Measurements from ENCODE around the gene SPATS2. TPM values are rescaled to one million over a fixed set of nuclear protein-coding genes. Genes with fewer than 3 reads are reported as not detected.

SPATS2 gene
- total RNA-seq, 8 experiments from 2014 or later: 14.9 to 39.9 (median 25.8) TPM

DNA sequence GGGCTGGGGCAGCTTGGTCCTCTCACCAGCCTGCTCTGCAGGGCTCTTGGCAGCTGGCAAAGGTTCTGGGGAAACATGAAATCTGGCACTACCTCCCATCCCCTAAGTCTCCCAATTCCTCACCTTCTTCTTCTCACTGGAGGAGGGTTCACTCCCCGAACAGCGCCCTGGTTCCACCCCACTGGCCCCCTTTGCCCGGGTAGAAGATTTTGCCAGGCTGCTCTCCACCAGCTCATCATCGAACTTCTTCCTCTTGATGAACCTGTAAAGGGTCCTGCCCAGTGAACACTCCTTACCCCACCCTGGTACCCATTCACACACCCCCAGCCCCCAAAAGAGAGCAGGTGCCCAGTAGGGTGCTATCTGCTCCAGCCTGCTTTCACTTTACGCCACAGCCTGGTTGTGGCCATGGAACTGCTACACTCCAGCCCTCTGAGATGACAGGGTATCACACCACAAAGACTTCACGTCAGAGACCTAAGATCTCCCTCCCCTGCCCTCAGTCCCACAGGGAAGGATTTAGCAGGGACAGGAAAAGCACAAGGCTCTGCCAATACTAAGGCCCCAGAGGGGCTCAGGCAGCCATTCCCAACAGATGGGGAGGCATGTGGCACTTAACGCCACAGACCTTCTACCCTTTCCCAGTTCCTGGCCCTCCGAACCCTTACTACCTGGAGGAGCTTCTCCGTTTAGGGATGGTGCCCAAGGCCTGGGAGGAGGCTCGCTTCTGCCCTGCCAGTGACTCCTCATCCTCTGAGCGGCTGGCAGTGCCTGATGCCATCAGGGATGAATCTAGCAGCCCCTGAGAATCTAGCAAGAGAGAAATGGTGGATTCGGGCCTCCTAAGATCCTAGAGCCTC lies 198.4 kb downstream of the SPATS2 start:
- H3K4me1 ChIP-seq (replicated peaks in 1 of 2): peaks cover 8% of the 10 kb centered on the region in 2 donors
- no peak overlapping the region for H3K27ac ChIP-seq
- no peak for ATAC-seq (replicated peaks in 6 of 8)
- no peak overlapping the region for H3K4me3 ChIP-seq
- WGBS, 10 experiments: 83 to 100% (median 93%) methylated on average over 1 to 5 of the region's 12 CpGs; no CpG with 5 or more reads in 7 of the 10 experiments
- in situ Hi-C loops (cut with MboI; ENCODE audit: low pct_unique_long_range_greater_than_20kb in 2 of 9, low sequenced_read_pairs in 9 of 9, unreplicated experiment in 9 of 9): no loop called here

DNA sequence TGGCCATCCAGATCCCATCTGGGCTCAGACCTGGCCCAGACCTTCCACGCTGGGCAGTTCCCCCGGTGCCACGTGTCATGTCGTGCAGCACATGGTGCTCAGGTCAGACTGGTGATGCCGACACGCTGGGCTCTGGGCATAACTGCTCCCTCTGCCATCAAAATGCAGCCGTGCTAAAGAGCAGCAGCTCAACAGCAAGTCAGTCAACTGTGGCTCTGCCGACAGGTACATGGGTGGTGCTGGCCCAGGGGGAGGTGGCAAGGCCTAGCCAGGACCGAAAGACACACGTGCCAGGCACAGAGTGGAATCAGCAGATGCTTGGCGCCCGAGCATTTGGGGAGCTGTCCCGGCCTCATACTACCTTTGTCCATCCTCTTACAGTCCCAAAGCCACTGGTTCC lies 199.1 kb downstream of the SPATS2 start:
- H3K27ac ChIP-seq: no peak overlapping the region
- ATAC-seq (replicated peaks in 6 of 8): no peak
- H3K4me3 ChIP-seq: no peak overlapping the region
- in situ Hi-C loops (cut with MboI; ENCODE audit: low pct_unique_long_range_greater_than_20kb in 2 of 9, low sequenced_read_pairs in 9 of 9, unreplicated experiment in 9 of 9): no loop called here
- H3K4me1 ChIP-seq (replicated peaks in 1 of 2): peaks cover 8% of the 10 kb centered on the region in 2 donors
- WGBS, 10 experiments: 83 to 100% (median 100%) methylated on average over 1 to 4 of the region's 13 CpGs; no CpG with 5 or more reads in 5 of the 10 experiments

DNA sequence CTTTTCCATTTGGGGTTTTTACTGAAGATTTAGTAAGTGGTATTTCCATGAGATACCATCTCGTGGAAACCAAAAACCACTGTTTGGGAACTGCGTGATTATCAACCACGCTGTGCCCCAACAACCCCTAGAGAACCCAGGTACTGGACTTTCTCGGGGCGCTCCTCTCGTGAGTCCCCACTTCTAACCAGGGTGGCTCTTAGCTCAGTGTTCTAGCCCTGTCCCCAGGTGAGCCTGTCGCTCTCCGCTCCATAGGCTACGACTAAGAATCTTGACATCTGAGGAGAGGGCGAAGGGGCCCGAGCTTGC lies 200.0 kb downstream of the SPATS2 start:
- ATAC-seq (replicated peaks in 6 of 8): peak in 2 of 8 experiments; percentile 2 to 3
- WGBS, 10 experiments: 0 to 60% (median 5%) methylated on average over 1 to 7 of the region's 11 CpGs; no CpG with 5 or more reads in 4 of the 10 experiments

DNA sequence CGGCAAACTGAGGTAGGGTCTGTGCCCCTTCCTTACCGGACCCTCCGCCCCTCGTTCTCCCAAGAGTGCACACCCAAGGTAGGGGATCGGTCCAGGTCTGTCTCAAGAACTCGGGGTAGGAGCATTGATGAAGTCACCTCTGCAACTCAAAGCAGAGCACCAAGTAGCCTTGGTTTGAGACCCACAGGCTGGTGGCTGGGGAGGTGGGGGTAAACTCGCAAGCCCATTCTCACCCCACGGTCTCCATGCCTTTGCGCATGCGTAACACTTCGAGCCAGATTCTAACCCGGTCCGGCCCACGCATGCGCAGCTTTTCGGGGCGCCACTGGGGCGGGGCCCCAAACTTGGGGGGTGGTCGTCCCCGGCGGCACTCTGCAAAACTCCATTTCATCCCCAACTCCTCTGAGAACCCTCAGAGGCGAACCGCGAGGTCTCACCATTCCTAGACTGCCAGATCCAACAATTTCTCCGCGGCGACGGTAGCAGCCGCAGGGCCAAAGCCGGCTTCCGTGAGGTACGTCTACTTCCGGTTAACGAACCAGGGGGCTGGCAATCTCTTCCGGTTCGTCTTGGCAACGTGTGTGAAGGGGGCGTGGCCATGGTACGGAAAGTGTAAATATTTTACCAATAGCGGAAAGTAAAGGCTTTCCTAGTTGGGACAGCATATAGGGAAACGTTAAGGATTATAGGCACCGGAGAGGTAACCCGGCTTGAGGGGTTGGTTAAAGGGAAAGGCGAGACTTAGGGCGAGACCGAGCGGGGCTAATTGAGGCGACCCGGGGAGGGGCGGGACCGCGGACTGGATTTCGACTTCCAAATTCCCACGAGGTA lies 200.6 kb downstream of the SPATS2 start, which contains the start of gene MCRS1:
Gene MCRS1, minus strand, starts transcription at position 532 of the 831 bp plus-strand sequence. CDS start 1,411 bp downstream, outside the sequence.
- peak; percentile 85 to 95 (median 93) for ATAC-seq (replicated peaks in 6 of 8)
- Histone ChIP-seq H3K27ac (peak within 1 kb of the TSS; percentile 88 to 95), H3K4me3 (peak within 1 kb of the TSS; percentile 65 to 91 (median 88)), H3K4me1 (replicated peaks in 1 of 2) (peaks cover 8% of the 10 kb centered on the region in 2 donors)
- in situ Hi-C loops (cut with MboI; ENCODE audit: low pct_unique_long_range_greater_than_20kb in 2 of 9, low sequenced_read_pairs in 9 of 9, unreplicated experiment in 9 of 9): no loop called here
- WGBS, 10 experiments: 0 to 7% (median 0%) methylated on average over 1 to 34 of the region's 54 CpGs; no CpG with 5 or more reads in 2 of the 10 experiments

More for the DNA sequence above, 200.0 kb downstream of the SPATS2 start:
- in situ Hi-C loops (cut with MboI; ENCODE audit: low pct_unique_long_range_greater_than_20kb in 2 of 9, low sequenced_read_pairs in 9 of 9, unreplicated experiment in 9 of 9): no loop called here
- H3K4me3 ChIP-seq: peak overlapping the region; percentile 65 to 91 (median 88)
- H3K27ac ChIP-seq: peak overlapping the region; percentile 88 to 95
- H3K4me1 ChIP-seq (replicated peaks in 1 of 2): peaks cover 8% of the 10 kb centered on the region in 2 donors

DNA sequence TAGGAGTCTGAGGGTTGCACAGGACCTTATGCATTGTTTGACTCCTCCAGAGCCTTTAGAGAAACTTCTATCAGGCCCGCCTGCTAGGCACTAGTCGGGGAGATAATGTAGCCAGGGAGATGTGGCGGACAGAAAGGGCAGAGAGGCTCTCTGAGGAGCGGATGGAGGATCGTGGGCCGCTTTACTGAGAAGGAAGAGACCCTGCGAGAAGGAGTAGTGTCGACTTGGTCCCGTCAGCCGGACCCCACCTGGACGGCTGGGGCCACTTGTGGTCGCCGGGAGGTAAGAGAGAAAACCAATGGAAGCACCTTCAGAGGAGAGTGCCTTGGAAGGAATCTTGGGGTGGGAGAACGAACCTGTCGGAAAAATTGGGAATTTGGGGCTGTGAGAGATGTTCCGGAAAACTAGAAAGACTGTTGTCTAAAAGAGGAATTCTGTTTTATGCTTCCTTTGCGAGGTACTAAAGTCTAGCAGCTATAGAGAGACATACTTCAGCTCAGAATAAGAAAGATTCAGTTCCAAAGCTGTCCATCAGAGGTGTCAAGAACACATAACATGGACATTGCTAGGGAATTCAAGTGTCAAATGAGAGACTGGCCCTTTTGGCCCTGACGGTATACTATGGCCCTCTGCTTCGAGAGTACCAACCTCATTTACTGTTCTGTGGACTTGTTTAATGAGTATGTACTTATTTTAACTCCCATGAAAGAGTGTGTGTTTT lies 201.3 kb downstream of the SPATS2 start:
- Histone ChIP-seq H3K27ac (peak overlapping the region; percentile 88 to 95), H3K4me1 (replicated peaks in 1 of 2) (peaks cover 8% of the 10 kb centered on the region in 2 donors), H3K4me3 (peak overlapping the region; percentile 65 to 91 (median 88))
- ATAC-seq (replicated peaks in 6 of 8): peak in 5 of 8 experiments; percentile 36 to 48 (median 41)
- WGBS, 10 experiments: 0 to 20% (median 1%) methylated on average over 1 to 18 of the region's 19 CpGs
- in situ Hi-C loops (cut with MboI; ENCODE audit: low pct_unique_long_range_greater_than_20kb in 2 of 9, low sequenced_read_pairs in 9 of 9, unreplicated experiment in 9 of 9): no loop called here

Other genes with a start within 250 kb of the SPATS2 start
- 1,000 to 10,000 TPM in 2 of 8 experiments, 100 to 1,000 TPM in 6; 402 to 1,651 (median 697) TPM for gene TUBA1B, start 236.1 kb upstream of the SPATS2 start, total RNA-seq
- gene TUBA1A, start 178.4 kb upstream of the SPATS2 start, total RNA-seq: 1,000 to 10,000 TPM in 5 of 8 experiments, 100 to 1,000 TPM in 3; 158 to 5,477 (median 3,358) TPM
- gene TUBA1C, start 102.4 kb upstream of the SPATS2 start, total RNA-seq: 100 to 1,000 TPM in 6 of 8 experiments, 10 to 100 TPM in 2; 54.3 to 256 (median 152) TPM
- gene PRPH, start 72.3 kb upstream of the SPATS2 start, total RNA-seq: 10 to 100 TPM in 2 of 8 experiments, 1 to 10 TPM in 4, under 1 TPM in 1, not detected in 1; 0.41 to 29.5 (median 5.4) TPM
- gene TROAP, start 44.2 kb upstream of the SPATS2 start, total RNA-seq: 10 to 100 TPM in 3 of 8 experiments, 1 to 10 TPM in 3, under 1 TPM in 2; 0.61 to 43.1 (median 2.8) TPM
- 10 to 100 TPM in 2 of 8 experiments, 1 to 10 TPM in 4, under 1 TPM in 1, not detected in 1; 0.15 to 25.4 (median 7.5) TPM for gene C1QL4, start 30.3 kb upstream of the SPATS2 start, total RNA-seq
- 10 to 100 TPM in 1 of 8 experiments, 1 to 10 TPM in 6, under 1 TPM in 1; 0.92 to 11.8 (median 1.9) TPM for gene DNAJC22, start 20.6 kb upstream of the SPATS2 start, total RNA-seq
- gene KCNH3, start 171.6 kb downstream of the SPATS2 start, total RNA-seq: 1 to 10 TPM in 4 of 8 experiments, under 1 TPM in 4; 0.10 to 1.6 (median 1.0) TPM
- 10 to 100 TPM; 30.4 to 72.3 (median 47.0) TPM for gene MCRS1, start 200.7 kb downstream of the SPATS2 start, total RNA-seq
- 1 to 10 TPM in 4 of 8 experiments, under 1 TPM in 4; 0.65 to 5.3 (median 1.1) TPM for gene FAM186B, start 238.2 kb downstream of the SPATS2 start, total RNA-seq